Measurements from ENCODE around the gene TNFAIP2. TPM values are rescaled to one million over a fixed set of nuclear protein-coding genes. Genes with fewer than 3 reads are reported as not detected.

The TNFAIP2 gene
- total RNA-seq, 1 donor from 2014 or later, result 5.3 TPM

DNA sequence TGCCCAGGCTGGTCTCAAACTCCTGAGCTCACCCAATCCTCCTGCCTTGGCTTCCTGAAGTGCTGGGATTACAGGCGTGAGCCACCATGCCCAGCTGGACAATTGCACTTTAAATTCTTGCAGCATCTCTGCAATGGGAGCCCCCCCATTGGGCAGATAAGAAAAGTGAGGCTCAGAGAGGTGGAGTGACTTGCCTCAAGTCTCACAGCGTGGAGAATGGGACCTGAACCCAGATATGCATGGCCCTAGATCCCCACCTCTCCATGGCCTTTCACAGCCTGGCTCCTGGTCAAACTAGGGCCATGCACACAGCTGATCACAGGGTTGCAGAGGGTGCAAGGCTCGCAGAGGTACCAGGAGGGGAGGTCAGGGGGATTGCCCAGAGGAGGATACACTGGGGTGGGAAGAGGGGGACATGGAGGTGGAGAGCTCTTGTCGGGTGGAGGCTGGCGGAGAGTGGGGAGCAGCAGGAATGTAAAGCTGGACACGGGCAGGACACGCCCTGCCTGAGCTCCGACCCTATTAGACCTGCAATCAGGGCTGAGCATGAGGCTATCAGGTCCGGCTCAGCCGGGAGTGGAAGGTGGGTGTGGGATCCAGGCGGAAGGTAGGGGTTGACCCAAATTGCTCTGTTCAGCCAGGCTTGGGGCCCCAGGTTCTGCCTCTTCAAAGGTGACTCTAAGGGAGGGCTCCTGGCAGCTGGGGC, 21.9 kb upstream of the TNFAIP2 start:
- FAIRE-seq (no peak), DNase-seq (ENCODE audit: low read depth) (no peak)
- Histone ChIP-seq H3K4me3 (ENCODE audit: low read depth, low read length) (no peak overlapping the region), H3K27me3 (ENCODE audit: control insufficient read depth, insufficient read depth, low read length) (peaks cover 35% of the 10 kb centered on the region), H3K36me3 (ENCODE audit: control insufficient read depth, insufficient read depth, low read length) (no peaks in the 10 kb centered on the region)
- TF ChIP-seq, protein P1, sequence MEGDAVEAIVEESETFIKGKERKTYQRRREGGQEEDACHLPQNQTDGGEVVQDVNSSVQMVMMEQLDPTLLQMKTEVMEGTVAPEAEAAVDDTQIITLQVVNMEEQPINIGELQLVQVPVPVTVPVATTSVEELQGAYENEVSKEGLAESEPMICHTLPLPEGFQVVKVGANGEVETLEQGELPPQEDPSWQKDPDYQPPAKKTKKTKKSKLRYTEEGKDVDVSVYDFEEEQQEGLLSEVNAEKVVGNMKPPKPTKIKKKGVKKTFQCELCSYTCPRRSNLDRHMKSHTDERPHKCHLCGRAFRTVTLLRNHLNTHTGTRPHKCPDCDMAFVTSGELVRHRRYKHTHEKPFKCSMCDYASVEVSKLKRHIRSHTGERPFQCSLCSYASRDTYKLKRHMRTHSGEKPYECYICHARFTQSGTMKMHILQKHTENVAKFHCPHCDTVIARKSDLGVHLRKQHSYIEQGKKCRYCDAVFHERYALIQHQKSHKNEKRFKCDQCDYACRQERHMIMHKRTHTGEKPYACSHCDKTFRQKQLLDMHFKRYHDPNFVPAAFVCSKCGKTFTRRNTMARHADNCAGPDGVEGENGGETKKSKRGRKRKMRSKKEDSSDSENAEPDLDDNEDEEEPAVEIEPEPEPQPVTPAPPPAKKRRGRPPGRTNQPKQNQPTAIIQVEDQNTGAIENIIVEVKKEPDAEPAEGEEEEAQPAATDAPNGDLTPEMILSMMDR (IDR thresholded peaks at IDR 0.05; ENCODE audit: insufficient read depth, low read length, severe bottlenecking), result no peak

DNA sequence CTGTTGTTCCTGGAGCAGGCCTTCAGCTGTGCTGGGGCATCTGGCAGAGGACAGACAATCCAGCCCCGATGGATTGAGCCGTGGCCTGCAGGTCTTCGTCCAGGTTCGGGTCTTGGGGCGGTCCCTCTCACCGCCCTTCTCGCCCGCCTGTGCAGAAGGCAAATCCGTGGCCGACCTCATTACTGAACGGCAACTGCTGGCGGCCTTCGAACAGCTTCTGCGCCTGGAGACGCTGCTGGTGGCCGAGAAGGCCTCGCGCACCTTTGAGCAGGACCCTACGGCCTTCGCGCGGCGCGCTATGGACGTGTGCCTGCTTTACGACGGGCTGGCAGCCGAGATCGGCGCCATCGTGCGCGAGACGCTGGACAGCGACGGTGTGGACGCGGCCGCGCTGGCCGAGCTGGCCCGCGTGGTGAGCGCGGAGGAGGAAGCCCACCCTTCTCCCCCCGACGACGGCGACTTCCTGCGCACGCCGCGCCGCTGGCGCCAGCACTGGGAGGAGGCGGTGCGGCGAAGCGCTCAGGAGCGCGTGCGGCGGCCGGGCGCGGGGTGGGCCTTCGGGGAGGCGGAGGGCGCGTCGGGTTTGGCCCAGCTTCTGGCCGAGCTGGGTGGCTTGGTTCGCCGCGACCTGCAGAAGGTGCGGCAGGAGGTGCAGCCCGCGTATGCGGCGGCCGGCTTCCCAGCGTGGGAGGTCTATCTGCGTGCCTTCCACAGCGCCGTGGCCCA, 21.1 kb upstream of the TNFAIP2 start:
- no peak for DNase-seq (ENCODE audit: low read depth)
- no peak overlapping the region for H3K4me3 ChIP-seq (ENCODE audit: low read depth, low read length)
- TF ChIP-seq, protein P1 (IDR thresholded peaks at IDR 0.05; ENCODE audit: insufficient read depth, low read length, severe bottlenecking), result no peak
- FAIRE-seq, result no peak
- H3K27me3 ChIP-seq (ENCODE audit: control insufficient read depth, insufficient read depth, low read length), result peaks cover 34% of the 10 kb centered on the region
- no peaks in the 10 kb centered on the region for H3K36me3 ChIP-seq (ENCODE audit: control insufficient read depth, insufficient read depth, low read length)

DNA sequence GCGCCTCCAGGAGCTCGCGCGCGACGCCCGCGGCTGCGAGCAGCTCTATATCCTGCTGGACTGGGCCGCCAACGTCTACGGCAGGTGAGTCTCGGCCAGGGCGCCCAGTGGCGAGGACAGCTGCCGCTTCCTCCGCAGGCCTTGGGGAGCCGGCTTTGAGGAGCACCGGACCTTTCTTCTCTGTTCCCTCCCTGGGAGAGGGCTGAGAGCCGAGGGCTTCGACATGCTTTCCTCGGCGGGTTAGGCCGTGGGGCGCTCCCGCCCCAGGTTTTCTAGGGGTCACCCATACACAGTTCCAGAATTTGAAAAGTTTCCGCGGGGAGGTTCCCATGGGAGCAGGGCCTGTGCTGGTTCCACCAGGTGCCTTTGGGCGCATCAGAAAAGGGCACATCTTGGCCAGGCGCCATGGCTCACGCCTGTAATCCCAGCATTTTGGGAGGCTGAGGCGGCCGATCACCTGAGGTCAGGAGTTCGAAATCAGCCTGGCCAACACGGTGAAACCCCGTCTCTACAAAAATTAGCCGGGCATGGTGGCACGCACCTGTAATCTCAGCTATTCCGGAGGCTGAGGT, 20.5 kb upstream of the TNFAIP2 start:
- FAIRE-seq (no peak), DNase-seq (ENCODE audit: low read depth) (no peak)
- TF ChIP-seq, protein P1 (IDR thresholded peaks at IDR 0.05; ENCODE audit: insufficient read depth, low read length, severe bottlenecking), result no peak
- Histone ChIP-seq H3K4me3 (ENCODE audit: low read depth, low read length) (no peak overlapping the region), H3K36me3 (ENCODE audit: control insufficient read depth, insufficient read depth, low read length) (no peaks in the 10 kb centered on the region), H3K27me3 (ENCODE audit: control insufficient read depth, insufficient read depth, low read length) (peaks cover 34% of the 10 kb centered on the region)

DNA sequence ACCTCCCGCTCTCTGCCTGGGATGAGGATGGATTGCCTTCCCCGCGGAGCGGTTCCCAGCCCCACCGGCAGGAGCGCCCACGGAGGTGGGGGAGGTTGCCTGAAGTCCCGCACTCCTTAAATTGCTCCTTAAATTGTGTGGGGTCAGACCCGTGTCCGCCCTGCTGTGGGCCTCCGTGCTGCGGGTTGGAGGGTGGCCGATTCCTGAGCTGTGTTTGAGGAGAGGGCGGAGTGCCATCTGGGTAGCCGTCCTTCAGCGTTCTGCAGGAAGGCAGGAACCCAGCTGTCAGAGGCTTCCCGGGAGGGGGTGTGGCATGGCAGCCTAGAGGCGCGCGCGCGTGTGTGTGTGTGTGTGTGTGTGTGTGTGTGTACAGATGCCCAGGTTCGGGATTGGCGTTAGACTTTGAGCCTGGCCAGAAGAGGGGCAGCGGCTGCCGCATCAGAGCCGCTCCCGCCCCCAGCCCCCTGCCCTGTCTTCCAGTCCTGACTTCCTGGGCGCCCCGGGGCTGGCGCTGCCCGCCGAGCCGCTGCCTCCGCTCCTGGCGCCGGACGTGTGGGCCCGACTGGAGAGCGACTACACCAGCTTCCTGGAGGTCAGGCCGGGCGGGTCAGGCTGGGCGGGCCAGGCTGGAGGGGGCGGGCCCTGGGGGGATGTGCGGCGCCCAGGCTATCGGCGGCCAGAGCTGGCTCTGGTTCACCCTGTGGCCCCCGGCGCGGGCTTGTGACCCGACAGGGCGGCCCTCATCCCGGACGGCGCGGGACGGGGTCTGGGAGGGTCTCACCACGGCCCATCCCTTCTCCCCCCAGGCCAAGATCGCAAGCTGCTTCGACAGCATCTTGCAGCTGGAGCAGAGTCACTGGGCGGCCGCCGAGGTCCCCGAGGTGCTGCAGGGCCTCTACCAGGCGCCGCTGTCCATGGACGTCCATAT, 19.5 kb upstream of the TNFAIP2 start:
- no peak overlapping the region for H3K4me3 ChIP-seq (ENCODE audit: low read depth, low read length)
- peak; percentile 27 for DNase-seq (ENCODE audit: low read depth)
- FAIRE-seq, result no peak
- no peaks in the 10 kb centered on the region for H3K36me3 ChIP-seq (ENCODE audit: control insufficient read depth, insufficient read depth, low read length)
- peaks cover 32% of the 10 kb centered on the region for H3K27me3 ChIP-seq (ENCODE audit: control insufficient read depth, insufficient read depth, low read length)
- TF ChIP-seq, protein P1 (IDR thresholded peaks at IDR 0.05; ENCODE audit: insufficient read depth, low read length, severe bottlenecking), result peak; percentile 46

DNA sequence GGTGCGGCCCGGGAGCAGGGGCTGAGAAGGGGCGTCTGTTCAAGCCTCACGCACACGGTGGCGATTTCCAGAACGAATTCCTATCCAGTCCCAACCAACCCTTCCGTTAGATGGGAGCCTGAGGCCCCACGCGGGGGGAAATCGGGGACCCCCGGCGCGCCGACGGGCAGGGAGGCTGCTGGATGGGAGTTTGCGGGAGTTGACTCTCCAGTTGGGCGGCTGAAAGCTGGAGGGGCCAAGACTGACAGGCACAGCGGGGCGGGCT, 18.9 kb upstream of the TNFAIP2 start:
- DNase-seq (ENCODE audit: low read depth) (no peak), FAIRE-seq (no peak)

More for the DNA sequence above, 18.9 kb upstream of the TNFAIP2 start:
- TF ChIP-seq, protein P1 (IDR thresholded peaks at IDR 0.05; ENCODE audit: insufficient read depth, low read length, severe bottlenecking), result no peak
- Histone ChIP-seq H3K4me3 (ENCODE audit: low read depth, low read length) (no peak overlapping the region), H3K27me3 (ENCODE audit: control insufficient read depth, insufficient read depth, low read length) (peaks cover 32% of the 10 kb centered on the region), H3K36me3 (ENCODE audit: control insufficient read depth, insufficient read depth, low read length) (no peaks in the 10 kb centered on the region)

Measured in bronchial epithelial cell (primary cell).